Muscle of leg (tissue), 11 donors: Measurements from ENCODE around the gene CRYGS. TPM values are rescaled to one million over a fixed set of nuclear protein-coding genes. Genes with fewer than 3 reads are reported as not detected.

Experiments used
- DNase-seq: peaks from one replicate; pipeline ENCODE4 v3.0.0; 2013
- H3K27ac ChIP-seq: one replicate; pipeline ENCODE4 v1.5.1; 2013; ENCODE audit warnings: mild to moderate bottlenecking, low read length, control low read depth
- H3K27me3 ChIP-seq: one replicate; pipeline ENCODE4 v1.6.1; 2013; ENCODE audit warnings: low read length; ENCODE audit not compliant: control insufficient read depth, insufficient read depth
- H3K36me3 ChIP-seq: one replicate; pipeline ENCODE4 v1.6.1; 2013; ENCODE audit warnings: low read length; ENCODE audit not compliant: control insufficient read depth, insufficient read depth
- H3K4me1 ChIP-seq: one replicate; pipeline ENCODE4 v1.6.1; 2013; ENCODE audit warnings: low read length; ENCODE audit not compliant: control insufficient read depth, insufficient read depth
- H3K4me3 ChIP-seq: one replicate; pipeline ENCODE4 v1.5.1; 2013; ENCODE audit warnings: low read length, control low read depth
- H3K9me3 ChIP-seq: replicated peaks from 2 replicates; pipeline ENCODE4 v1.6.1; 2013; ENCODE audit warnings: low read depth, low read length; ENCODE audit not compliant: control insufficient read depth
- WGBS: methylation state at CpG from one replicate; pipeline ENCODE4 v1.1.5; 2013; ENCODE audit warnings: missing lambda C conversion rate; ENCODE audit not compliant: insufficient coverage; 5-methylcytosine and 5-hydroxymethylcytosine counted together
- polyA plus RNA-seq, 8 donors: library from polyadenylated mRNA; unstranded; fragments of 120-200 nt; gene quantifications; one replicate each; pipeline versions ENCODE4 v1.2.1 to v1.2.3, GENCODE V29; 2013; ENCODE audit warnings: inconsistent platforms in 1 of 8, low replicate concordance in 1 of 8; ENCODE audit not compliant: insufficient read length in 8 of 8, insufficient read depth in 1 of 8
- total RNA-seq: library from RNA; stranded (reverse); fragments of 120-200 nt; gene quantifications from one replicate; pipeline ENCODE4 v1.2.4, GENCODE V29; 2013

The CRYGS gene
- total and polyA plus RNA-seq, 9 donors = 1.3 to 4.3 (median 2.5) TPM

GRCh38 chr3:186564586-186564985, 20.4 kb upstream of the CRYGS start:
- H3K9me3 ChIP-seq = no peaks in the 10 kb centered on the region
- H3K4me1 ChIP-seq = peaks cover 13% of the 10 kb centered on the region
- H3K36me3 ChIP-seq = no peaks in the 10 kb centered on the region
- DNase-seq = no peak
- no peak overlapping the region for H3K27ac ChIP-seq
- no peak overlapping the region for H3K4me3 ChIP-seq
- H3K27me3 ChIP-seq = no peaks in the 10 kb centered on the region

DNA sequence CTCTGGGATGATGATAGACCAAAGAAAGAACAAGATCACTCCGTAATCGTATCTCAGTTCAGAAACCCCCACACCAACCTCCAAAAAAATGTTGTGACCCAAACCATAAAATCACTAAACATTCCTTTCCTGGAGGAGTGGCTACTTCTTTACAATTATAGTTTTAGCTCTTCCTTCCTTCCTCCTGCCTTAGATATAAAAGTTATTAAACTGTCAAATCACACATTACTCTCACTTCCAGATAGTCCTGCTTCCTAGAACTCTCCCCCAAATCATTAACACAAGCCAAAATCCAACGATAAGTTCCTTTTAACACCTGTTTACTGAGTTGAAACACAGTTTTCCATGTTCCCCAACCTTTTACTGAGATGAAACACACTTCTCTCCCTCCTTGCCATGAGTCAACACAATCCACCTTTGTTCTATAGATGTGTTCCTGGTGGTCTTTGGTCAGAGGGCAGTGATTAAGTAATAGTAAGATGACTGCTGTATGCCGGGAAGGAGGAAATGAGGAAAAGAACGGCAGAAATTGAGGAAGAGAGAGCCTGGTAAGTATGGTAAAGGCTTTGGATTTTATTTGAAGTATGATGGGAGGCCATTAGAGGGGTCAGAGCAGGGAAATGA, 8.3 kb upstream of the CRYGS start:
- no peak overlapping the region for H3K27ac ChIP-seq
- no peaks in the 10 kb centered on the region for H3K4me1 ChIP-seq
- no peaks in the 10 kb centered on the region for H3K27me3 ChIP-seq
- H3K9me3 ChIP-seq = no peaks in the 10 kb centered on the region
- DNase-seq = no peak
- peaks cover 52% of the 10 kb centered on the region for H3K36me3 ChIP-seq
- 82% methylated on average over 3 of the region's 5 CpGs for WGBS
- H3K4me3 ChIP-seq = no peak overlapping the region

GRCh38 chr3:186551387-186551786, 7.2 kb upstream of the CRYGS start:
- H3K27me3 ChIP-seq = no peaks in the 10 kb centered on the region

DNA sequence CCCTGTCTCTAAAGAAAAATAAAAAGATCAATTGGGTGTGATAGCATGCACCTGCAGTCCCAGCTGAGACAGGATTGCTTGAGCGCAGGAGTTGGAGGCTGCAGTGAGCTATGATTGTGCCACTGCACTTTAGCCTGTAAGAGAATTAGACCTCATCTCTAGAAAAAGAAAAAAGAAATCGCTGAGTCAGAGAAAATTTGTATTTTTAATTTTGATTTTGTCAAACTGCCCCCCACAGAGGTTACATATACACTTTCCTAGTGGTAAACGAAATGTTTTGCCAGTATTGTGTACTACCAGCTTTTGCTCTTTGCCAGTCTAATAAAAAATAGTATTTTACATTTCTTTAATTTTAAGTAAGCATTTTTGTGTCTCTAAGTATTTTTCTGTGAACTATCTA, 5.3 kb upstream of the CRYGS start:
- no peak overlapping the region for H3K27ac ChIP-seq
- no peak overlapping the region for H3K4me3 ChIP-seq
- peaks cover 32% of the 10 kb centered on the region for H3K36me3 ChIP-seq
- H3K4me1 ChIP-seq = no peaks in the 10 kb centered on the region
- H3K27me3 ChIP-seq = no peaks in the 10 kb centered on the region
- no peaks in the 10 kb centered on the region for H3K9me3 ChIP-seq
- DNase-seq = no peak
- no CpG with 5 or more reads among the region's 3 CpGs for WGBS

More at GRCh38 chr3:186551387-186551786, 7.2 kb upstream of the CRYGS start:
- Histone ChIP-seq H3K4me1 (no peaks in the 10 kb centered on the region), H3K9me3 (no peaks in the 10 kb centered on the region), H3K36me3 (peaks cover 43% of the 10 kb centered on the region), H3K4me3 (no peak overlapping the region), H3K27ac (no peak overlapping the region)
- whole genome bisulfite sequencing = 100% methylated on average over 4 of the region's 6 CpGs
- DNase-seq = no peak

DNA sequence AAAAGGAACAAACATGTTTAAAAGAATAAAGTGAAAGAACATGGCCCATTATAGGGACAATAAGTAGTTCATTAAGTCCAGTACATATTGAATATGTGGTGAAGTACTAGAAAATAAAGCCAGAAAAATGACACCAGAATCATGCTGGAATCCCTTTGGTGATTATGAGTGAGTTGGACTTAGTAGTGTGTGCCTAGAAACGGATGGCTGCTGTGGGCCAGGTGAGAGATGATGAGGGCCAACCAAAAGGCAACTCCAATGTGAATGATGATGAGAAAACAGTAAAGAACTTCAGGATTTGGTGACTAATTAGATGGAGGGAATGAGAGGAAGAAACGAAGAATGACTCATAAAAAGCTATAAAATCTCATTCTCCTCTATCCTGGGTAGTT, 3.3 kb downstream of the CRYGS start:
- Histone ChIP-seq H3K27me3 (no peaks in the 10 kb centered on the region), H3K36me3 (peaks cover 6% of the 10 kb centered on the region), H3K9me3 (no peaks in the 10 kb centered on the region), H3K4me3 (no peak overlapping the region), H3K4me1 (no peaks in the 10 kb centered on the region), H3K27ac (no peak overlapping the region)
- WGBS = 0% methylated on average over 1 of the region's 2 CpGs
- no peak for DNase-seq

- H3K9me3 ChIP-seq = no peaks in the 10 kb centered on the region
- no peaks in the 10 kb centered on the region for H3K27me3 ChIP-seq
- no peak overlapping the region for H3K27ac ChIP-seq
- WGBS = 6% methylated on average over 4 of the region's 8 CpGs
- no peaks in the 10 kb centered on the region for H3K4me1 ChIP-seq
- no peak overlapping the region for H3K4me3 ChIP-seq
- peaks cover 6% of the 10 kb centered on the region for H3K36me3 ChIP-seq
- peak; percentile 75 for DNase-seq
Measured at GRCh38 chr3:186540221-186540834, 3.9 kb downstream of the CRYGS start.

- Histone ChIP-seq H3K9me3 (no peaks in the 10 kb centered on the region), H3K4me3 (no peak overlapping the region), H3K27me3 (no peaks in the 10 kb centered on the region), H3K36me3 (peaks cover 3% of the 10 kb centered on the region), H3K4me1 (no peaks in the 10 kb centered on the region), H3K27ac (no peak overlapping the region)
- WGBS = no CpG with 5 or more reads among the region's 3 CpGs
- DNase-seq = no peak
Measured at GRCh38 chr3:186538779-186539178, 5.4 kb downstream of the CRYGS start.

DNA sequence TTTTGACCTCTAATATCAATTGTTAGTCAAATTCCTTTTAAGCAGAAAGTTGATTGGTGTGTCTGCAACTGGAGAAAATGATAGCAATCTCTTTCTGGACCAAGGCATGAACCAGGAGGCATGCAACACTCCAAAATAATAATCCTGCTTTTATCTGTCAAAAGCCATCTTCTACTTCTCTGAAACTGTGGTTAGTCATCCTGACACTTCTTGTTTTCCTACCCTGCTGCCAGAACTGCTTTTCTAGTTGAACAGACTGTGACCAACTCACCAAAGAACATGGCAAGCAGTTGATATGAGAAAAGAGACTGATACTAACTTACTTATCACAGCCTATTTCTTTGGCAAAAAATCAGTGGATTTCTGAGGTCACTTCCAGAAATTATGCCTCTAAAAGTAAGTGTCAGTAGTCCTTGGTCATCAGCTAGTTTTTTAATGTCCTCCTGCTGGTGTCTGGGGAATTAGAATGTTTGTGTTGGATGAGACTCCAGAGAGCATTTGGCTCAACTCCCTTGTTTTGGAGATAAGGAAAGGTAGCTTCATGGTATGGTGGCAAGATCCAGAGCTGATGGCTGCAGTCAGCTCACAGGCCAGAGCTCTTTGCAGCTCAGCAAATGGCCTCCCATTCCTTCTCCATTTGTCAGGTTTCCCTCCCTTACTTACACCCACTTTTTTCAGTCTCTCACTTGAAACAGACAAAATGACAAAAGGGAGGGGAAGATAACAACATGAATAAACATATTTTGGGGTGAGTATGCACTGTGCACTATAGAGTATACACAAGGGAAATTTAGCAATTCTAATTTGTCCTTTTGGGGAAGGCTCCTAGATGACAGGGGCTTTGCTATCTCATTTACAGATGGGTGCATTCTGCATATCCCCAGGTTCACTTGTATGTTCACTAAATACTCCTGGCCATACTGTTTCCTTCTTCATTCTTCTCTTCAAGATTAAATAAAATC, 7.0 kb downstream of the CRYGS start:
- Histone ChIP-seq H3K4me3 (no peak overlapping the region), H3K36me3 (peaks cover 3% of the 10 kb centered on the region), H3K27me3 (no peaks in the 10 kb centered on the region), H3K4me1 (no peaks in the 10 kb centered on the region), H3K9me3 (no peaks in the 10 kb centered on the region), H3K27ac (no peak overlapping the region)
- no peak for DNase-seq

GRCh38 chr3:186534113-186534669, 10.0 kb downstream of the CRYGS start:
- H3K27me3 ChIP-seq = no peaks in the 10 kb centered on the region
- no peaks in the 10 kb centered on the region for H3K9me3 ChIP-seq
- H3K4me3 ChIP-seq = no peak overlapping the region
- no peaks in the 10 kb centered on the region for H3K4me1 ChIP-seq
- peak overlapping the region; percentile 6 for H3K27ac ChIP-seq
- WGBS = 87% methylated on average over 2 of the region's 6 CpGs
- peak; percentile 73 for DNase-seq
- H3K36me3 ChIP-seq = peaks cover 3% of the 10 kb centered on the region

- 0% methylated on average over 1 of the region's 1 CpG for WGBS
- Histone ChIP-seq H3K36me3 (no peaks in the 10 kb centered on the region), H3K4me3 (no peak overlapping the region), H3K27ac (no peak overlapping the region), H3K9me3 (no peaks in the 10 kb centered on the region), H3K4me1 (no peaks in the 10 kb centered on the region), H3K27me3 (no peaks in the 10 kb centered on the region)
- DNase-seq = no peak
Measured at GRCh38 chr3:186532598-186533072, 11.5 kb downstream of the CRYGS start.
